GM18508 (cell line): ENCODE data around the gene CRMP1.

Experiments used
- ATAC-seq: cut with Tn5 transposase; IDR thresholded peaks from one replicate; pipeline ENCODE4 v1.9.1; 2021; ENCODE audit warnings: moderate number of reproducible peaks; ENCODE audit not compliant: insufficient read depth, unreplicated experiment

The CRMP1 gene

GRCh38 chr4:5804656-5805055, 88.2 kb downstream of the CRMP1 start:
- no peak for ATAC-seq

GRCh38 chr4:5802565-5802964, 90.3 kb downstream of the CRMP1 start:
- ATAC-seq: no peak

- ATAC-seq: no peak
These were observed 91.2 kb downstream of the CRMP1 start for GRCh38 chr4:5801696-5802095.

GRCh38 chr4:5800496-5800895, 92.4 kb downstream of the CRMP1 start:
- no peak for ATAC-seq

GRCh38 chr4:5799406-5799805, 93.5 kb downstream of the CRMP1 start:
- no peak for ATAC-seq

GRCh38 chr4:5798946-5799345, 93.9 kb downstream of the CRMP1 start:
- no peak for ATAC-seq

- no peak for ATAC-seq
These were observed 94.4 kb downstream of the CRMP1 start for GRCh38 chr4:5798462-5798861.

GRCh38 chr4:5797866-5798265, 95.0 kb downstream of the CRMP1 start:
- ATAC-seq: no peak

- ATAC-seq: no peak
These were observed 95.9 kb downstream of the CRMP1 start for GRCh38 chr4:5796976-5797375.

- ATAC-seq: no peak
These were observed 97.3 kb downstream of the CRMP1 start for GRCh38 chr4:5795580-5795979.

GRCh38 chr4:5793514-5793913, 99.4 kb downstream of the CRMP1 start:
- ATAC-seq: no peak

- ATAC-seq: no peak
These were observed 101.2 kb downstream of the CRMP1 start for GRCh38 chr4:5791654-5792053.

- ATAC-seq: no peak
These were observed 102.4 kb downstream of the CRMP1 start for GRCh38 chr4:5790546-5790857.

GRCh38 chr4:5789141-5789540, 103.7 kb downstream of the CRMP1 start:
- no peak for ATAC-seq

GRCh38 chr4:5788144-5788543, 104.7 kb downstream of the CRMP1 start:
- ATAC-seq: no peak

- no peak for ATAC-seq
These were observed 105.6 kb downstream of the CRMP1 start for GRCh38 chr4:5787311-5787710.

- no peak for ATAC-seq
These were observed 106.8 kb downstream of the CRMP1 start for GRCh38 chr4:5785806-5786680.

GRCh38 chr4:5784960-5785611, 107.8 kb downstream of the CRMP1 start:
- no peak for ATAC-seq

- ATAC-seq: no peak
These were observed 108.9 kb downstream of the CRMP1 start for GRCh38 chr4:5784021-5784420.

GRCh38 chr4:5783486-5783885, 109.4 kb downstream of the CRMP1 start:
- ATAC-seq: no peak

- ATAC-seq: no peak
These were observed 109.9 kb downstream of the CRMP1 start for GRCh38 chr4:5782829-5783476.
